PC-9 (cell line): Measurements from ENCODE around the gene EHBP1L1. TPM values are rescaled to one million over a fixed set of nuclear protein-coding genes. Genes with fewer than 3 reads are reported as not detected.

Source experiments
- BruUV-seq: library from RNA; stranded (reverse); fragments of 400-500 nt; replicated peaks from 2 replicates; lab custom pipeline; 2021; lab: Mats Ljungman, UMichigan
- CTCF ChIA-PET: fragments of 300-600 bp; sonication (Branson Sonifier 250); formaldehyde crosslinking; loops from one replicate; lab custom pipeline; 2022; ENCODE audit warnings: antibody characterized with exemption; lab: Charles Lee
- POLR2A ChIA-PET: fragments of 300-600 bp; sonication (Branson Sonifier 250); formaldehyde crosslinking; loops from one replicate; lab custom pipeline; 2022; ENCODE audit warnings: antibody characterized with exemption; ENCODE audit not compliant: unreplicated experiment; lab: Charles Lee
- DNase-seq, 2 experiments: peaks; one replicate each; pipeline versions ENCODE4 v3.0.0 to v3.0.0-alpha.2; 2015 to 2022; ENCODE audit warnings: mixed read lengths in 1 of 2
- H2AFZ ChIP-seq: fragments of 200-600 bp; sonication (generic); 2 replicates; pipeline ENCODE4 v1.8.1; 2017; ENCODE audit warnings: antibody characterized with exemption
- H3F3A ChIP-seq: fragments of 200-600 bp; sonication (generic); 2 replicates; pipeline ENCODE4 v1.8.1; 2017; ENCODE audit warnings: antibody characterized with exemption, mild to moderate bottlenecking, low read depth; ENCODE audit not compliant: insufficient read depth
- H3K27ac ChIP-seq: fragments of 200-600 bp; sonication (generic); 2 replicates; pipeline ENCODE4 v1.6.1; 2016; ENCODE audit warnings: mixed run types
- H3K27me3 ChIP-seq: fragments of 200-600 bp; sonication (generic); 2 replicates; pipeline ENCODE4 v1.6.1; 2016; ENCODE audit warnings: low read depth, mixed run types; ENCODE audit not compliant: insufficient read depth
- H3K36me3 ChIP-seq: fragments of 200-600 bp; sonication (generic); 2 replicates; pipeline ENCODE4 v1.6.1; 2016; ENCODE audit warnings: low read depth, mixed run types
- H3K4me1 ChIP-seq: fragments of 200-600 bp; sonication (generic); replicated peaks from 2 replicates; pipeline ENCODE4 v1.6.1; 2016; ENCODE audit warnings: mixed run types; ENCODE audit not compliant: insufficient read depth
- H3K4me2 ChIP-seq: fragments of 200-600 bp; sonication (generic); 2 replicates; pipeline ENCODE4 v1.6.1; 2017; ENCODE audit warnings: mixed run types
- H3K4me3 ChIP-seq: fragments of 200-600 bp; sonication (generic); 2 replicates; pipeline ENCODE4 v1.6.1; 2016; ENCODE audit warnings: mixed run types
- H3K79me2 ChIP-seq: fragments of 200-600 bp; sonication (generic); 2 replicates; pipeline ENCODE4 v1.6.1; 2017; ENCODE audit warnings: low read depth, mixed run types
- H3K9me2 ChIP-seq: fragments of 200-600 bp; sonication (generic); 2 replicates; pipeline ENCODE4 v1.8.1; 2017; ENCODE audit warnings: mild to moderate bottlenecking; ENCODE audit not compliant: insufficient read depth
- H3K9me3 ChIP-seq: fragments of 200-600 bp; sonication (generic); 2 replicates; pipeline ENCODE4 v1.8.1; 2016; ENCODE audit warnings: low read depth; ENCODE audit not compliant: insufficient read depth
- H4K20me1 ChIP-seq: fragments of 200-600 bp; sonication (generic); 2 replicates; pipeline ENCODE4 v1.8.1; 2017; ENCODE audit not compliant: insufficient read depth
- EZH2 ChIP-seq: fragments of 200-600 bp; sonication (generic); IDR thresholded peaks from 2 replicates; pipeline ENCODE4 v1.8.0; 2017; ENCODE audit warnings: antibody characterized with exemption, low read depth
- intact Hi-C: fragments of 100-400 bp; cut with micrococcal nuclease; formaldehyde crosslinking; loops from one replicate; pipeline ENCODE4 v1.10.0; 2022; ENCODE audit not compliant: unreplicated experiment
- total RNA-seq: library from RNA; stranded (reverse); gene quantifications from 2 replicates; pipeline ENCODE4 v1.2.3, GENCODE V29; 2021
- TF ChIP-seq, protein P1 (sequence below): fragments of 200-600 bp; sonication (generic); conservative IDR thresholded peaks from 2 replicates; pipeline ENCODE4 v1.6.1; 2017; ENCODE audit warnings: mixed run types, antibody characterized with exemption, mild to moderate bottlenecking, moderate library complexity

The EHBP1L1 gene
- total RNA-seq, 1 experiment from 2014 or later = 123 TPM

DNA sequence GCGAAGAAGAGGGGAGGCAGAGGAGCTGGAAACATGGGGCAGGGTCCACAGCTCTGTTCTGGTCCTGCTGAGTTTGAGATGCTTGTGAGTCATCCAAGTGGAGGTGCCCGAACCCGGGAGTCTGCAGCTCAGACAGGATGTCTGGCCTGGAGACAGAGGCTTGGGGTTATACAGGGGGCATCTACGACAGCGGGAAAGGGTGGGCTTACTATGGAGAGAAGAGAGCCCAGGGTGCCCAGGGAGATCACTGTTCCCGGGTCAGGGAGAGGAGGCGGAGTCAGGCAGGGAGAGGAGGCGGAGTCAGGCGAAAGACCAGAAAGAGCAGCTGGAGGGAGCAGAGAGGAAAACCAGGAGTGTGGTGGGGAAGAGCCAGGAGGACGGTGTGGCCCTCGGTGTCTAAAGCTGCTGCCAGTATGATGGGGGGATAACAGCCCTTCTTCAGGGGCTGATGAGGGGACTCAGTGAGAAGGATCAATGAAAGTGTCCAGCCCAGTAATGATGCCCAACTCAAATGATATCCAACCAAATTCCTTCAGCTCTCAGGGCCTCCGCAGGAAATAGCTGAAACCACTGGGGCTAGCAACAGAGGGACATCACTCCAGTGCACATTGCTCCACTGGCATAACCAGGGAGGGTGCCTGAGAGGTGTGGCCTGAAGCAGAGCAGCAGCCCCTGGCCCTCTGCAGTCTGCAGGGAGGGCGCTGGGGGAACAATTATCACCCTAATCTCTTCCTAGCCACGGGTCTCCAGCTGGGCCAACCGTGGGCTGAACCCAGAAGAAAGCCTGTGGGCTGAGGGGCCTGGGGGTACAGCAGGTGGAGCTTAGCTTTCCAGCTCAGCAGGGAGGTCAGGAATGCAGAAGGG, 15.1 kb upstream of the EHBP1L1 start:
- H3K4me3 ChIP-seq = peak overlapping the region; percentile 19; the same call in 1 of the 2 replicates

GRCh38 chr11:65562020-65562419, 13.8 kb upstream of the EHBP1L1 start:
- no peak for TF ChIP-seq EZH2
- TF ChIP-seq, protein P1, sequence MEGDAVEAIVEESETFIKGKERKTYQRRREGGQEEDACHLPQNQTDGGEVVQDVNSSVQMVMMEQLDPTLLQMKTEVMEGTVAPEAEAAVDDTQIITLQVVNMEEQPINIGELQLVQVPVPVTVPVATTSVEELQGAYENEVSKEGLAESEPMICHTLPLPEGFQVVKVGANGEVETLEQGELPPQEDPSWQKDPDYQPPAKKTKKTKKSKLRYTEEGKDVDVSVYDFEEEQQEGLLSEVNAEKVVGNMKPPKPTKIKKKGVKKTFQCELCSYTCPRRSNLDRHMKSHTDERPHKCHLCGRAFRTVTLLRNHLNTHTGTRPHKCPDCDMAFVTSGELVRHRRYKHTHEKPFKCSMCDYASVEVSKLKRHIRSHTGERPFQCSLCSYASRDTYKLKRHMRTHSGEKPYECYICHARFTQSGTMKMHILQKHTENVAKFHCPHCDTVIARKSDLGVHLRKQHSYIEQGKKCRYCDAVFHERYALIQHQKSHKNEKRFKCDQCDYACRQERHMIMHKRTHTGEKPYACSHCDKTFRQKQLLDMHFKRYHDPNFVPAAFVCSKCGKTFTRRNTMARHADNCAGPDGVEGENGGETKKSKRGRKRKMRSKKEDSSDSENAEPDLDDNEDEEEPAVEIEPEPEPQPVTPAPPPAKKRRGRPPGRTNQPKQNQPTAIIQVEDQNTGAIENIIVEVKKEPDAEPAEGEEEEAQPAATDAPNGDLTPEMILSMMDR = no peak
- H3F3A ChIP-seq = peaks cover 61% of the 10 kb centered on the region
- H3K36me3 ChIP-seq = no peaks in the 10 kb centered on the region
- H3K27me3 ChIP-seq = no peaks in the 10 kb centered on the region
- H3K27ac ChIP-seq = no peak overlapping the region
- ChIA-PET CTCF (no interaction called here), POLR2A (no interaction called here)
- no peak overlapping the region for H2AFZ ChIP-seq
- peaks cover 47% of the 10 kb centered on the region for H3K4me1 ChIP-seq
- H3K4me2 ChIP-seq = peak overlapping the region; percentile 86; the same call in 1 of the 2 replicates
- peaks cover 25% of the 10 kb centered on the region for H3K79me2 ChIP-seq
- H3K9me2 ChIP-seq = no peaks in the 10 kb centered on the region
- no peak overlapping the region for H3K4me3 ChIP-seq
- no peaks in the 10 kb centered on the region for H3K9me3 ChIP-seq
- no TSS peak for BruUV-seq
- DNase-seq = no peak
- intact Hi-C loops = no loop called here
- H4K20me1 ChIP-seq = no peaks in the 10 kb centered on the region

More for the DNA sequence above, 15.1 kb upstream of the EHBP1L1 start:
- no peaks in the 10 kb centered on the region for H4K20me1 ChIP-seq
- intact Hi-C loops = loop anchor here (1.0 kb wide), 1 partner anchor 10 kb away; the partner anchor contains the start of gene ZNRD2
- no peaks in the 10 kb centered on the region for H3K27me3 ChIP-seq
- no peaks in the 10 kb centered on the region for H3K9me2 ChIP-seq
- peak in 1 of 2 experiments; percentile 56 for DNase-seq
- peak overlapping the region; percentile 69 for H3K27ac ChIP-seq
- peaks cover 59% of the 10 kb centered on the region for H3F3A ChIP-seq
- no TSS peak for BruUV-seq
- H3K9me3 ChIP-seq = no peaks in the 10 kb centered on the region
- H3K79me2 ChIP-seq = peaks cover 25% of the 10 kb centered on the region
- CTCF ChIA-PET = interaction anchor here (0.6 to 2.2 kb wide), 6 partner anchors 10 to 325 kb away, joined by 3 to 12 read pairs (median 3); partner anchors contain the start of genes FAM89B and ZNRD2
- H3K4me2 ChIP-seq = peak overlapping the region; percentile 86
- H2AFZ ChIP-seq = no peak overlapping the region
- H3K4me1 ChIP-seq = peaks cover 50% of the 10 kb centered on the region
- POLR2A ChIA-PET = interaction anchor here (0.5 to 1.8 kb wide), 7 partner anchors 9 to 281 kb away, joined by 3 to 13 read pairs (median 4); partner anchors contain the start of genes FAM89B, NEAT1, SIPA1 and ZNRD2
- no peaks in the 10 kb centered on the region for H3K36me3 ChIP-seq
- no peak for TF ChIP-seq EZH2
- TF ChIP-seq, protein P1 = no peak

DNA sequence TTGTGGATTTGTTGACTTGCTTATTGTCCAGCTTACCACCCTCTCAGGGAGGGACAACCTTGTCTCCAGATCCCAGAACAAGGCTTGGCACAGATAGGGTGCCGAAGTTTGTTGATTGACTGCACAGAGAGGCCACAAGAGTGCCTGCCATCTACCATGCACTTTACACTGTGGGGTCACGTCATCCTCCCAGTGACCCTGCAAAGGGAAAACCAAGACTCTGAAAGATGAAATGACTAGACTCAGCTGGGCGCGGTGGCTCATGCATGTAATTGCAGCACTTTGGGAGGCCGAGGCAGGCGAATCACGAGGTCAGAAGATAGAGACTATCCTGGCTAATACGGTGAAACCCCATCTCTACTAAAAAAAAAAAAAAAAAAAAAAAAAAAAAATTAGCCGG, 13.1 kb upstream of the EHBP1L1 start:
- CTCF ChIA-PET = interaction anchor here (0.7 kb wide), 1 partner anchor 81 kb away, joined by 4 read pairs; no protein-coding TSS in a partner anchor
- Histone ChIP-seq H2AFZ (no peak overlapping the region), H3K27ac (no peak overlapping the region), H3K79me2 (peaks cover 27% of the 10 kb centered on the region), H3K4me3 (no peak overlapping the region), H3K36me3 (peaks cover 1% of the 10 kb centered on the region; the same call in 1 of the 2 replicates), H3K27me3 (no peaks in the 10 kb centered on the region), H3K9me3 (no peaks in the 10 kb centered on the region), H3F3A (peaks cover 60% of the 10 kb centered on the region), H3K4me1 (peaks cover 47% of the 10 kb centered on the region), H3K9me2 (no peaks in the 10 kb centered on the region), H3K4me2 (no peak overlapping the region), H4K20me1 (no peaks in the 10 kb centered on the region)
- DNase-seq = no peak
- intact Hi-C loops = no loop called here
- BruUV-seq = no TSS peak
- TF ChIP-seq EZH2 = no peak
- TF ChIP-seq, protein P1 = no peak
- POLR2A ChIA-PET = no interaction called here
